Body of pancreas (tissue), 4 donors: ENCODE data around the gene PPM1A. TPM values are rescaled to one million over a fixed set of nuclear protein-coding genes. Genes with fewer than 3 reads are reported as not detected.

Experiments used
- ATAC-seq: fragments of 150-250 bp; one replicate; pipeline ENCODE4 v1.9.1; 2016
- DNase-seq, 4 donors: peaks; one replicate each; pipeline ENCODE4 v3.0.0-alpha.2; 2019
- H3K27ac ChIP-seq, 4 donors: fragments of 200-600 bp; sonication (generic); 1 replicate in 3 of 4; 2 replicates in 1 of 4; pipeline versions ENCODE4 v1.5.1 to v1.6.1; 2016 to 2019; ENCODE audit warnings: mild to moderate bottlenecking in 1 of 4, mixed read lengths in 1 of 4, moderate library complexity in 1 of 4
- H3K27me3 ChIP-seq, 2 donors: fragments of 200-600 bp; sonication (generic); one replicate each; pipeline ENCODE4 v1.6.0; 2016; ENCODE audit warnings: mild to moderate bottlenecking in 1 of 2
- H3K36me3 ChIP-seq, 2 donors: fragments of 200-600 bp; sonication (generic); replicated peaks in 1 of 2; 2 replicates each; pipeline ENCODE4 v1.5.1; 2016; ENCODE audit warnings: low read depth in 2 of 2; ENCODE audit not compliant: insufficient read depth in 1 of 2
- H3K4me1 ChIP-seq: fragments of 200-600 bp; sonication (generic); one replicate; pipeline ENCODE4 v1.6.0; 2016
- H3K4me3 ChIP-seq, 2 donors: fragments of 200-600 bp; sonication (generic); 1 replicate in 1 of 2; 2 replicates in 1 of 2; pipeline ENCODE4 v1.5.1; 2016 to 2019
- H3K9me3 ChIP-seq, 3 donors: fragments of 200-600 bp; sonication (generic); 1 replicate in 2 of 3; 2 replicates in 1 of 3; pipeline ENCODE4 v1.5.1; 2016
- POLR2A ChIP-seq, 3 donors: fragments of 450-650 bp; IDR thresholded peaks; one replicate each; pipeline ENCODE4 v1.6.1; 2016; ENCODE audit warnings: antibody characterized with exemption in 3 of 3, mild to moderate bottlenecking in 2 of 3
- WGBS, 2 donors: methylation state at CpG; one replicate each; pipeline ENCODE4 v1.1.5; 2017; 5-methylcytosine and 5-hydroxymethylcytosine counted together
- intact Hi-C: fragments of 100-400 bp; cut with DNase I; formaldehyde crosslinking; loops from one replicate; pipeline ENCODE4 v1.15.1; 2023
- total RNA-seq, 2 donors: library from RNA; depleted of rRNA; stranded (reverse); fragments of >200 nt; gene quantifications; one replicate each; pipeline ENCODE4 v1.1.0, GENCODE V29; 2016
- TF ChIP-seq, protein P1 (sequence below), 7 experiments: fragments of 450-650 bp in 4 of 7; fragments of 200-600 bp in 3 of 7; sonication (generic) in 3 of 7; IDR thresholded peaks; one replicate each; pipeline ENCODE4 v1.5.1; 2016 to 2019; ENCODE audit warnings: antibody characterized with exemption in 7 of 7

The PPM1A gene
- total RNA-seq, 2 donors from 2014 or later = 12.5 to 24.1 TPM

DNA sequence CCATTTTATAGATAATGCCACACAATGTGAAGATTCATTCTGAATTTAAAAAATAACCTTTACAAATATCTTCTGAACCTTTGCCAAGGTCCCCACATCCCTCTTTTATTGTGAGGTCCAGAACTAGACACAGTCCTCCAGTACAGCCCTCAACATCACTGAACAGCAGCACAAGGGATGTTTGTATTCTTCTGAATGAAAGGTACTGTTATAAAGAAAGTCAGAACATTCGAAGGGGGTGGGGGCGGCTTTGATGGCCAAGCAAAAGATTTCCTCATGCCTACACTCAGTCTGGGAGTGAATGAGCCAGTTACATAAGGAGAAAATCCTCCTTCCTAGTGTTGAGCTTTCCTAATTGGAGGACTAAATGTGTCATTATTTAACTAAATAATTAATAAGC, 77.3 kb downstream of the PPM1A start:
- ATAC-seq (no peak), DNase-seq (no peak)
- Histone ChIP-seq H3K27me3 (no peaks in the 10 kb centered on the region), H3K27ac (no peak overlapping the region), H3K9me3 (no peaks in the 10 kb centered on the region), H3K4me3 (no peak overlapping the region), H3K36me3 (no peaks in the 10 kb centered on the region), H3K4me1 (peaks cover 9% of the 10 kb centered on the region)
- TF ChIP-seq, protein P1, sequence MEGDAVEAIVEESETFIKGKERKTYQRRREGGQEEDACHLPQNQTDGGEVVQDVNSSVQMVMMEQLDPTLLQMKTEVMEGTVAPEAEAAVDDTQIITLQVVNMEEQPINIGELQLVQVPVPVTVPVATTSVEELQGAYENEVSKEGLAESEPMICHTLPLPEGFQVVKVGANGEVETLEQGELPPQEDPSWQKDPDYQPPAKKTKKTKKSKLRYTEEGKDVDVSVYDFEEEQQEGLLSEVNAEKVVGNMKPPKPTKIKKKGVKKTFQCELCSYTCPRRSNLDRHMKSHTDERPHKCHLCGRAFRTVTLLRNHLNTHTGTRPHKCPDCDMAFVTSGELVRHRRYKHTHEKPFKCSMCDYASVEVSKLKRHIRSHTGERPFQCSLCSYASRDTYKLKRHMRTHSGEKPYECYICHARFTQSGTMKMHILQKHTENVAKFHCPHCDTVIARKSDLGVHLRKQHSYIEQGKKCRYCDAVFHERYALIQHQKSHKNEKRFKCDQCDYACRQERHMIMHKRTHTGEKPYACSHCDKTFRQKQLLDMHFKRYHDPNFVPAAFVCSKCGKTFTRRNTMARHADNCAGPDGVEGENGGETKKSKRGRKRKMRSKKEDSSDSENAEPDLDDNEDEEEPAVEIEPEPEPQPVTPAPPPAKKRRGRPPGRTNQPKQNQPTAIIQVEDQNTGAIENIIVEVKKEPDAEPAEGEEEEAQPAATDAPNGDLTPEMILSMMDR (IDR thresholded peaks at IDR 0.05) = no peak
- TF ChIP-seq POLR2A (IDR thresholded peaks at IDR 0.05) = no peak
- WGBS, 2 donors = 66 to 69% methylated on average over 2 of the region's 2 CpGs
- intact Hi-C loops = no loop called here

DNA sequence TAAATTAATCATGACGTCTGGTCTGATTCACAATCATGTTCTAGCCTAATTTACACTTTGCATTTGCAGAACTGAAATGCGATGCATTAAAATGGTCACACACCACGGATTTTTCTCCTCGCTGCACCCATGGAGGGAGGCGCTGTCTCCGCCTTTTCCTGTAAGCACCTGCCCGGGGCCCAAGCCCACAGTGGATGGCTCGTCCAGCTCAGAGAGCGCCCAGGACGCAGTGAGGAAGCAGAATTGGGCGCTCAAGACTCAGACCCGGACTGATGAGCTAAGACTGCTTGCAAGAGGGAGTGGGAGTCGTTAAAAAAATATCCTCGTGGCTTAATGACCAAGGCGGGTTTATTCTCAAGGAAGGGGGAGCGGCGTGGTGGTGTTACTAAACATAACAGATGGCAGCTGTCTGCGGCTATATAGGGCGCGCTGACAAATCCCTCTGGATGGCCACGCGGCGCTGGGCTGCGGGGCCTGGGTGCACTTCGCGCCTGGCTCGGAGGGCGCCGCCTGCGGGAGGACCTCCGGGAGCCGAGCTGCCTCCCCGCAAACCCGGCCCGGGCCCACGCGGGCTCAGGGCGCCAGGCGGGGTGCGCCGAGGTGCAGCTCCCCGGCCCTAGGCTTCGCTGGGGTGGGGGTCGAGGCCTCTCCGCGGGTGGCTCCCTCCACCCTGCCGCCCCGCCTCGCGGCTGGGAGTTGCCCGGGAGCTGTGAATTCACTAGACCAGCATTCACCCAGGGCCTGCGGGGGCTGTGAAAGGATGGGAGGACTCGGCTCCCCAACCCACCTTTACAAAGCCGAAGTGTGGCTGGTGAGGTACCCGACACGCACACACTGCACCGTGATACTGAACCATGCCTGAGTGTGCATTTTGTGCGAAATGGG, 78.7 kb downstream of the PPM1A start:
- DNase-seq (peak; percentile 69 to 78 (median 72)), ATAC-seq (peak; percentile 72)
- Histone ChIP-seq H3K36me3 (no peaks in the 10 kb centered on the region), H3K9me3 (no peaks in the 10 kb centered on the region), H3K4me1 (peaks cover 9% of the 10 kb centered on the region), H3K4me3 (peak overlapping the region; percentile 12 to 20), H3K27me3 (no peaks in the 10 kb centered on the region), H3K27ac (peak overlapping the region; percentile 33 to 84 (median 72))
- intact Hi-C loops = no loop called here
- TF ChIP-seq POLR2A (IDR thresholded peaks at IDR 0.05) = peak; percentile 47 to 89 (median 84)
- TF ChIP-seq, protein P1 (IDR thresholded peaks at IDR 0.05) = peak in 3 of 7 experiments; percentile 8 to 36 (median 10)
- WGBS, 2 donors = 4 to 14% methylated on average over 19 to 58 of the region's 58 CpGs

DNA sequence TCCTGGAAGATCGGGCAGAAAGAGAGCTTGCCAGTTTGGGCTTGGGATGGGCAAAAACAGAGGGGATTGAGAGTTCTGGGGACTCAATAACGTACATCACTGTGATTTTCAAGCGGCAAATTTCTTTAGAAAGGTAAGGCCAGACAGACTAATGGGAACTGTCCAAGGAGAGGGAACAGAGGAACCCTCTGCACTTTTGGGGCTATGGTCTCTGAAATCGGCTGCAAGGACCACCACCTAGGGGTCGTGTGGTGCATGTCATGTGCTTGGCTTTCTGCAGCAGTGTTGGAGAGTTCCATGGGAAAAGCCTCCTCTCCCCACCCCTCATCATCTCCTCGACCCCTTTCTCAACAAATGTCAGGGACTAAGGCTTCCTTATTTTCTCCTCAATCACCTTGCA, 79.6 kb downstream of the PPM1A start:
- no peak overlapping the region for H3K4me3 ChIP-seq
- H3K36me3 ChIP-seq = no peaks in the 10 kb centered on the region
- H3K4me1 ChIP-seq = peaks cover 9% of the 10 kb centered on the region
- no peaks in the 10 kb centered on the region for H3K27me3 ChIP-seq
- ATAC-seq = no peak
- 76% methylated on average over 6 of the region's 6 CpGs for WGBS, 2 donors
- intact Hi-C loops = no loop called here
- TF ChIP-seq, protein P1 (IDR thresholded peaks at IDR 0.05) = no peak
- TF ChIP-seq POLR2A (IDR thresholded peaks at IDR 0.05) = no peak
- H3K9me3 ChIP-seq = no peaks in the 10 kb centered on the region
- no peak for DNase-seq
- H3K27ac ChIP-seq = peak overlapping the region in 1 of 4 donors; percentile 80

DNA sequence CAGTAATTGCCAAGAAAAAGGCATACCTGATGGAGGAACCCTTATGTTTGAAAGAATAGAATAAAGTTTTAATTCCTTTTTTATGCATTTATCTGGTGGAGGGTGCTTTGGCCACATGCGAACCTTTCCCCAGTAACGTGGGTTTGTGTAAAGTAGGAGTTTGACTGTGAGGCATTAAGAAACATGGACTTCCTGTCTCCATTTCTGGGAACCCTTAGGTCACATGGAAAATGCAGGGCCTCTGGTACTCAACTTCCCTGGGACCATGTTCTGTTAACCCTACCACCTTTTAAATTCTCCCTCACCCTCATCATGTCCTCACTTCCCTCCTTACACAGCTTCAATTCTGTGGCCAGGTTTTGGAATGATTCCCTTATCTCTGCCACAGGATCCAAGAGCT, 80.3 kb downstream of the PPM1A start:
- no peak overlapping the region for H3K27ac ChIP-seq
- intact Hi-C loops = no loop called here
- H3K27me3 ChIP-seq = no peaks in the 10 kb centered on the region
- no peak for TF ChIP-seq POLR2A (IDR thresholded peaks at IDR 0.05)
- TF ChIP-seq, protein P1 (IDR thresholded peaks at IDR 0.05) = no peak
- H3K36me3 ChIP-seq = no peaks in the 10 kb centered on the region
- ATAC-seq = no peak
- H3K9me3 ChIP-seq = no peaks in the 10 kb centered on the region
- no peak for DNase-seq
- H3K4me1 ChIP-seq = peaks cover 9% of the 10 kb centered on the region
- 79 to 80% methylated on average over 2 of the region's 2 CpGs for WGBS, 2 donors
- no peak overlapping the region for H3K4me3 ChIP-seq
